H9 (cell line): ENCODE data around the gene MRRF. TPM values are rescaled to one million over a fixed set of nuclear protein-coding genes. Genes with fewer than 3 reads are reported as not detected.

Experiments
- DNase-seq: peaks from one replicate; pipeline ENCODE4 v3.0.0-alpha.2; 2017
- H2AFZ ChIP-seq: one replicate; pipeline ENCODE4 v1.6.1; 2013; ENCODE audit warnings: mild to moderate bottlenecking, low read length, control low read depth, moderate library complexity
- H2AK5ac ChIP-seq: 2 replicates; pipeline ENCODE4 v1.6.1; 2013; ENCODE audit warnings: low read length, control low read depth, mixed read lengths; ENCODE audit not compliant: insufficient read length
- H2BK120ac ChIP-seq: one replicate; pipeline ENCODE4 v1.6.1; 2013; ENCODE audit warnings: low read depth, mild to moderate bottlenecking, low read length, control low read depth, inconsistent platforms; ENCODE audit not compliant: poor library complexity, severe bottlenecking
- H2BK12ac ChIP-seq: 2 replicates; pipeline ENCODE4 v1.6.1; 2013; ENCODE audit warnings: low read length, control low read depth, mixed read lengths, low read depth; ENCODE audit not compliant: insufficient read length
- H2BK15ac ChIP-seq: 2 replicates; pipeline ENCODE4 v1.6.1; 2013; ENCODE audit warnings: low read depth, low read length, control low read depth
- H2BK20ac ChIP-seq: one replicate; pipeline ENCODE4 v1.6.1; 2013; ENCODE audit warnings: low read depth, mild to moderate bottlenecking, low read length, control low read depth, inconsistent platforms; ENCODE audit not compliant: poor library complexity, severe bottlenecking
- H2BK5ac ChIP-seq: 2 replicates; pipeline ENCODE4 v1.6.1; 2013; ENCODE audit warnings: low read length, control low read depth, mixed read lengths; ENCODE audit not compliant: insufficient read length
- H3K14ac ChIP-seq: 2 replicates; pipeline ENCODE4 v1.6.1; 2013; ENCODE audit warnings: low read length, control low read depth; ENCODE audit not compliant: insufficient read depth
- H3K18ac ChIP-seq: 2 replicates; pipeline ENCODE4 v1.6.1; 2013; ENCODE audit warnings: low read depth, mild to moderate bottlenecking, mixed read lengths, low read length, control low read depth; ENCODE audit not compliant: insufficient read length
- H3K23ac ChIP-seq: 2 replicates; pipeline ENCODE4 v1.6.1; 2013; ENCODE audit warnings: low read length, control low read depth, mixed read lengths, low read depth; ENCODE audit not compliant: insufficient read length
- H3K23me2 ChIP-seq: 2 replicates; pipeline ENCODE4 v1.6.1; 2013; ENCODE audit warnings: low read depth, mild to moderate bottlenecking, mixed read lengths, low read length, control low read depth; ENCODE audit not compliant: insufficient read length, poor library complexity, severe bottlenecking
- H3K27ac ChIP-seq: 2 replicates; pipeline ENCODE4 v1.5.1; 2013; ENCODE audit warnings: low read length, control low read depth, mixed read lengths, low read depth; ENCODE audit not compliant: insufficient read length
- H3K27me3 ChIP-seq: 2 replicates; pipeline ENCODE4 v1.6.1; 2013; ENCODE audit warnings: low read length, control low read depth, inconsistent platforms; ENCODE audit not compliant: insufficient read depth
- H3K4ac ChIP-seq: 2 replicates; pipeline ENCODE4 v1.6.1; 2013; ENCODE audit warnings: low read depth, mild to moderate bottlenecking, control low read depth, inconsistent platforms, low read length, moderate library complexity
- H3K4me1 ChIP-seq: 2 replicates; pipeline ENCODE4 v1.6.1; 2013; ENCODE audit warnings: low read length, control low read depth, inconsistent platforms; ENCODE audit not compliant: insufficient read depth
- H3K4me2 ChIP-seq: 2 replicates; pipeline ENCODE4 v1.6.1; 2013; ENCODE audit warnings: low read length, control low read depth, mixed read lengths; ENCODE audit not compliant: insufficient read length, insufficient read depth
- H3K56ac ChIP-seq: 2 replicates; pipeline ENCODE4 v1.6.1; 2013; ENCODE audit warnings: low read depth, mild to moderate bottlenecking, mixed read lengths, low read length, control low read depth; ENCODE audit not compliant: insufficient read length
- H3K79me1 ChIP-seq: 2 replicates; pipeline ENCODE4 v1.6.1; 2013; ENCODE audit warnings: low read depth, mild to moderate bottlenecking, moderate library complexity, low read length, control low read depth, inconsistent platforms; ENCODE audit not compliant: insufficient read depth, poor library complexity, severe bottlenecking
- H3K79me2 ChIP-seq: 2 replicates; pipeline ENCODE4 v1.6.1; 2013; ENCODE audit warnings: low read length, control low read depth, inconsistent platforms; ENCODE audit not compliant: insufficient read depth
- H3K9ac ChIP-seq: 2 replicates; pipeline ENCODE4 v1.6.1; 2013; ENCODE audit warnings: low read length, control low read depth, mixed read lengths; ENCODE audit not compliant: insufficient read length; ENCODE audit errors: extremely low read depth
- H3K9me3 ChIP-seq: one replicate; pipeline ENCODE4 v1.6.1; 2013; ENCODE audit warnings: low read depth, low read length, inconsistent platforms; ENCODE audit not compliant: control insufficient read depth
- H3T11ph ChIP-seq: one replicate; pipeline ENCODE4 v1.6.1; 2013; ENCODE audit warnings: mild to moderate bottlenecking, low read length, control low read depth, inconsistent platforms
- H4K20me1 ChIP-seq: one replicate; pipeline ENCODE4 v1.6.1; 2013; ENCODE audit not compliant: control insufficient read depth, insufficient read length, insufficient read depth
- H4K5ac ChIP-seq: 2 replicates; pipeline ENCODE4 v1.6.1; 2013; ENCODE audit warnings: low read depth, mild to moderate bottlenecking, mixed read lengths, low read length, control low read depth; ENCODE audit not compliant: insufficient read length
- H4K8ac ChIP-seq: replicated peaks from 2 replicates; pipeline ENCODE4 v1.6.1; 2013; ENCODE audit warnings: low read length, control low read depth, mixed read lengths, low read depth; ENCODE audit not compliant: insufficient read length
- H4K91ac ChIP-seq: 2 replicates; pipeline ENCODE4 v1.6.1; 2013; ENCODE audit warnings: low read depth, mild to moderate bottlenecking, moderate library complexity, mixed read lengths, low read length, control low read depth; ENCODE audit not compliant: insufficient read length
- H3K27ac Mint-ChIP-seq, 3 experiments: 2 replicates in 2 of 3; 3 replicates in 1 of 3; pipeline ENCODE4 v1.8.0; 2020 to 2021; ENCODE audit warnings: mixed read lengths in 3 of 3, mild to moderate bottlenecking in 1 of 3, moderate library complexity in 1 of 3
- H3K27me3 Mint-ChIP-seq: 2 replicates; pipeline ENCODE4 v1.8.0; 2021; ENCODE audit warnings: low read depth, mild to moderate bottlenecking, moderate library complexity, mixed read lengths
- H3K36me3 Mint-ChIP-seq, 3 experiments: 2 replicates in 2 of 3; 3 replicates in 1 of 3; pipeline ENCODE4 v1.8.0; 2020 to 2021; ENCODE audit warnings: low read depth in 3 of 3, mixed read lengths in 3 of 3; ENCODE audit not compliant: insufficient read depth in 1 of 3
- H3K4me1 Mint-ChIP-seq, 2 experiments: 2 replicates each; pipeline ENCODE4 v1.8.0; 2020; ENCODE audit warnings: mixed read lengths in 2 of 2
- H3K4me3 Mint-ChIP-seq, 2 experiments: 2 replicates in 1 of 2; 3 replicates in 1 of 2; pipeline ENCODE4 v1.8.0; 2020 to 2021; ENCODE audit warnings: mild to moderate bottlenecking in 2 of 2, mixed read lengths in 2 of 2, moderate library complexity in 1 of 2
- H3K9me3 Mint-ChIP-seq, 2 experiments: 2 replicates in 1 of 2; 3 replicates in 1 of 2; pipeline ENCODE4 v1.8.0; 2020; ENCODE audit warnings: mild to moderate bottlenecking in 2 of 2, mixed read lengths in 2 of 2, moderate library complexity in 1 of 2
- CTCF ChIP-seq: fragments of 200-600 bp; sonication (generic); conservative IDR thresholded peaks from 3 replicates; pipeline ENCODE4 v1.8.0; 2021; ENCODE audit warnings: antibody characterized with exemption, mild to moderate bottlenecking
- WGBS: extraction: QIAGEN DNeasy Blood & Tissue Kit; methylation state at CpG from one replicate; pipeline ENCODE4 v1.1.7; 2013; ENCODE audit warnings: missing lambda C conversion rate, low lambda C conversion rate, mixed read lengths; ENCODE audit not compliant: insufficient read length; ENCODE audit errors: extremely low coverage; 5-methylcytosine and 5-hydroxymethylcytosine counted together
- total RNA-seq: library from RNA; stranded (reverse); gene quantifications from 2 replicates; pipeline ENCODE4 v1.2.1, GENCODE V29; 2021

Gene MRRF
- total RNA-seq, 1 experiment from 2014 or later, result 33.7 TPM

- H3K79me1 ChIP-seq, result no peaks in the 10 kb centered on the region
- no peak overlapping the region for H2BK15ac ChIP-seq
- H4K91ac ChIP-seq, result no peak overlapping the region
- no peak overlapping the region for H2BK120ac ChIP-seq
- no peak overlapping the region for H4K5ac ChIP-seq
- no peaks in the 10 kb centered on the region for H3K79me2 ChIP-seq
- no peaks in the 10 kb centered on the region for H3K9me3 ChIP-seq
- no peak overlapping the region for H3K27ac Mint-ChIP-seq
- H3K4me1 Mint-ChIP-seq, result peaks cover 37 to 61% of the 10 kb centered on the region in 2 experiments
- H4K20me1 ChIP-seq, result no peaks in the 10 kb centered on the region
- no peak overlapping the region for H2AFZ ChIP-seq
- H3K14ac ChIP-seq, result no peak overlapping the region
- no peak overlapping the region for H2BK5ac ChIP-seq
- no peak overlapping the region for H2BK12ac ChIP-seq
- H3K4me1 ChIP-seq, result peaks cover 8% of the 10 kb centered on the region; the same call in 1 of the 2 replicates
- no peaks in the 10 kb centered on the region for H3K36me3 Mint-ChIP-seq
- no peak overlapping the region for H3K27ac ChIP-seq
- H3K18ac ChIP-seq, result no peak overlapping the region
- H3K4me2 ChIP-seq, result no peak overlapping the region
- H4K8ac ChIP-seq, result no peak overlapping the region
- H2BK20ac ChIP-seq, result no peak overlapping the region
- no peak overlapping the region for H3K23ac ChIP-seq
- peaks cover 18% of the 10 kb centered on the region; the same call in 1 of the 2 replicates for H3K27me3 ChIP-seq
- H3K9me3 Mint-ChIP-seq, result no peaks in the 10 kb centered on the region
- DNase-seq, result no peak
- TF ChIP-seq CTCF, result no peak
- H3T11ph ChIP-seq, result no peak overlapping the region
- no peak overlapping the region for H3K4me3 Mint-ChIP-seq
- H2AK5ac ChIP-seq, result no peak overlapping the region
- peaks cover 5% of the 10 kb centered on the region for H3K23me2 ChIP-seq
- H3K4ac ChIP-seq, result no peak overlapping the region
- H3K9ac ChIP-seq, result no peak overlapping the region
- WGBS, result no CpG with 5 or more reads among the region's 19 CpGs
- H3K56ac ChIP-seq, result no peak overlapping the region
- peaks cover 62% of the 10 kb centered on the region for H3K27me3 Mint-ChIP-seq
Measured at GRCh38 chr9:122372856-122373845, 108.5 kb downstream of the MRRF start.
